DMS53 treated with DMSO at 0.1 percent for 48 hours (cell line): ENCODE data around the gene HERC2.
"Not testable (repeated sequence)": the region's sequence is repeated elsewhere in the genome, so short reads cannot be mapped to it uniquely, and the experiment has no call there.

Source experiments
- DNase-seq: peaks from one replicate; lab custom pipeline; 2025; ENCODE audit not compliant: unreplicated experiment; lab: John Stamatoyannopoulos, UW

HERC2 gene

DNA sequence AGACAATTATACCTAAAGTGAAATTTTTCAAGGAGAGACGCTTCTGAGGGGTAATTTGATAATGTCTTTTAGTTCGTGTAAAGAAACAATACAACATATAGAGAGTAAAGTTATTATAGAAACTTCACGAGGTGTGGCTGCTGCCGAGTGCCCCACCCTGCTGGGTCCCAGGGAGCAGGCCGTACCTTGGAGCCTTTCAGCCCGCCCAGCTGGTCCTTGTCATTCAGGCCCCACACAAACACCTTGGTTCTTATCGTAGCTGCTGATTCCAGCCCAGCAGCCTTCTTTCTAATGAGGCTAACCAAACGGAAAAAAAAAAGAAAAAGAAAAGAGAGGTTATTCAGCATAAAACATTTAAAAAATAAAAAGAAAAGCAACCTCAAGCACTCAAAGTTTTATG, 139.8 kb downstream of the HERC2 start:
- DNase-seq = no peak

DNA sequence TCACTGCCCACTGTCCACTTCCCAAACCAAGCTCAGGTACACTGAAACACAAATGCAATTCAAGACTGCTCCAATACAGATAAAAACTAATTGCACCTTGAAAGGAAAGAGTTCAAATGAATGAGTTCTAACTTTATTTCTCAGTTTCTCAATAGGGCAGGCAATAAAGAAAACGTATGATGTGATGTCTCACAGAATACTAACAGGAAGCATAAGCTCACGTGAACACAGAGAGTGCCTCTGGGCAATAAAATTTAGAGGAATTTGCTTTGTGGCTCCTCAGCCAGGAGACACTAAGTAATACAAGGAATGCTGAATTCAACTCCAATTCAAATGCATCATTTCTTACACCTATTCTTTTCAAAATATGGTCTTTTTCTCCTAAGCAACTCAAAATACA, 140.6 kb downstream of the HERC2 start:
- DNase-seq = no peak

DNA sequence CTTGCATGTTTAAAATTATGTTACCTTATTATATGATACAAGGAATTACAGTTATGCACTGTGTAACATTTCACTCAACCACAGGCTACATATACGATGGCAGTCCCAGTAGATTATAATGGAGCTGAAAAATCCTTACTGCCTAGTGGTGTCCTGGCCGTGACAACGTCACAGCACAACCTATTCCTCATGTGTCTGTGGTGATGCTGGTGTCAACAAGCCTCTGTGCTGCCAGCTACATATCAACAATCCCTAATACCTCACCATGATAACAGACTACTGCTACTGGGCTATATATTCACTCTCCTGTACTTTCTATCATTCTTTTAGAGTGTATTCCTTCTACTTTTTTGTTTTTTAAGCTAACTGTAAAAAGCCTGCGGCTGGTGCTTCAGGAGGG, 142.7 kb downstream of the HERC2 start:
- no peak for DNase-seq

DNA sequence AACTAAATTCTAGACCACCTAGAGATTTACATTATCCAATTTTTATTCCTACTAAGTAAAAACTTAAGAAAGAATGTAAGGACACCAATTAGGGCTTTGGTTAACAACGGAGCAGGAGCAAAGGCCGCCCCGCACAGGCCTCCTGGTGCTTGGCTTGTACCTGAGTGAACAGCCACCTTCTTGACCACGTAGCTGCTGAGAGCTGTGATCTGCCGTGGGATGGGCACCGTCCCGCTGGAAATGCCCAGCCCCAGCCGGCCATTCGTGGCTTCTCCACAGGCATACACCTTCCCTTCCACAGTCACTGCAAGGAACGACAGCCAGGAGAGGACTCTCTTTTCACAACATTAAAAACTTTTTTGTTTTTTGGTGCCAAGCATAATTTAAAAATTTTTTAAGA, 143.3 kb downstream of the HERC2 start:
- no peak for DNase-seq

DNA sequence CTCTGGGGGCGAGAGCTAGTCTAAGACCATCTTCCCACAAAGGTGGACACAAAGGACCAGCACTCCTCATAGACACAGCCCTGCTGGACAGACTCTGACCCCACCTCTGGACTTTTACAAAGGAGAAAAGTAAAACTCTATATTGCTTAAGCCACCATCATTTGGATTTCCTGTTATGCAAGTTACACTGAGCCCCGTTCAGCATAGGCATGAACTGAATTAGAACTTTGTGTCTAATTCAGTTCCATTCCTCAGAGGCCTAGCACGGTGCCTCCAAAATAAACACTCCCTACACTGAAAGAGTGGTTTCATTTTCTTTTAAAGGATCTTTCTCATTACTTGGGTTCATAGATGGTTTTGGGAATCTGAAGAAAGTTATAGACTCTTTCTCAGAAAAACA, 143.7 kb downstream of the HERC2 start:
- no peak for DNase-seq

DNA sequence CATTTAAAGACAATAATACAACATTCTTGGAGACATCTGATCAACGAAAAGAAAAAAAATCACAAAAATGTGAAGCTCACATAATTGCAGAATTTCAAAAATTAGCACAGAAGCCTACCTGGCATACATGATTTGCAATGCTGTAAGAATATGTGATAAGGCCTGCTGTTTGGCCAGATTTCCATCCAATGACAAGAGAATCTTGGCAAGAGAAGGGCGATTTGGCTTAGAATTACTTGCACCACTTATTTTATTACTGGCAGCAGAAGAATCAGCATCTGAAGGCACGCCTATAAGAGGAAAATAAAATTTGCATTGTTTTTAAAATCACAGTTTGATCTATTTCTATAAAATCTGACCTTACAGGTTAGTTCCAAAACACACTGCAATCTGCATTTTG, 152.6 kb downstream of the HERC2 start:
- DNase-seq = no peak

DNA sequence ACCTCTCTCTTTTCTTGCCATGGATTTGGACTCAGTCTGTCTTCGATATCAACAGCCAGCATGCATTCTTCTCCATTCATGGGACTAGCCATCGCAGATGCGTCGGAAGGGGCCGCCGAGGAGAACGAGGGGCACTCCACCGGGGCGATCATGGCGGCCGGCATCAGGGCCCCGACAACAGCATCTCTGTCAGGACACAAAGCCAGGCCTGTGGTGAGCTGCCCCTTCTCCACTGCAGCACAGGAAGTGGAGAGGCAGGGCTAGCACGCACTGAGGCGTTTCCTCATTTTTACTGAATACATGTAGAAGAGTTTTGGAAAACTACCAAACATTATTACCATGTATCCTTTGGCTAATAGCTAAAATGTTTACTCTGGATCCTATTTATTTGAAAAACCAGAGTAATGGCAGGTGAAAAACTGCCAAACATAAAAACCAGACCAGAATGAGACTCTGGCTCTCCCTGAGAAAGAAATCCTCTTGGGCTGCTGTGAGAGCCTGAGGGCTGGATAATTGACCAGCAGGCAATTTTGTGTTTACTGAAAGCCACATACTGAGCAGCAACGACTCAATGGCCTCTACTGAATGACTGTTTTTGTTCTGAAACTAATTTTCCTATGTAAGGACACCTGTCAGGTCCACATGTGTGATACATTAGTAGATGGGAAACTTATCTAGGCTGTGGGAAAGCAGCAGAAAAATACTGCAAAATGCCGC, 153.4 kb downstream of the HERC2 start:
- DNase-seq = not testable (repeated sequence)

DNA sequence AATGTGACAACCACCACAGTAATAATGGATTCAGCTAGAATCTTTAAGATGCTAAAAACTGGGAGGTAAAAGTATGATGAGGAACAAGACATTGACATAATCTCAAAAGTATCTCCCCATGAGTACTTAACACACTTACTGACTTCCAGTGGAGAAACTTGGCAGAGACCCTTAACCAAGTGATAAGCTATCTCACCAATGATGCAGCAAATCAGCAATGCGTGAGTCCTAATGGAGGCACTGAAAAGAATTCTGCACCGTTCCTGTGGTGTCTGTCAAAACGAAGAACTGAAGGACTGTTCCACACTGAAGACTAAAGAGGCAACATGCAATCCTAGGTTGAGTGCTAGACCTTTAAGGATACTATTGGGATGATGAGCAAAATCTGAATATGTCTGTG, 154.9 kb downstream of the HERC2 start:
- no peak for DNase-seq

DNA sequence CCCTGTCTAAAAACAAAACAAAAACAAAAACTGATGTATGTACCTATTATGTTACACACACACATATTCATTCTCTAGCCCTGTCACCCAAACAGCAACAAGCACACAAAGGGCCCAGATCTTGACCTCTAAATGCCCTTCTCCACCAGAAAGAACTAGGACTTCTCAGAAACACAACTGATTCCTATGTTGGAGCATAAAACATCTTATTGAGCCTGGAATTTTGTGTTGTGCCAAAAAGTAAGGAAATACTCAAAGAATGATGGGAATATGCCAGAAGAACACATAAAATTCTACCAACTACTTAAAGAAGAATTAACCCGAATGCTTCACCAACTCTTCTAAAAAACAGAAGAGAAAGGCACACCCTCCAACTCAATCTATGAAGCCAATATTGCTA, 156.2 kb downstream of the HERC2 start:
- DNase-seq = no peak

DNA sequence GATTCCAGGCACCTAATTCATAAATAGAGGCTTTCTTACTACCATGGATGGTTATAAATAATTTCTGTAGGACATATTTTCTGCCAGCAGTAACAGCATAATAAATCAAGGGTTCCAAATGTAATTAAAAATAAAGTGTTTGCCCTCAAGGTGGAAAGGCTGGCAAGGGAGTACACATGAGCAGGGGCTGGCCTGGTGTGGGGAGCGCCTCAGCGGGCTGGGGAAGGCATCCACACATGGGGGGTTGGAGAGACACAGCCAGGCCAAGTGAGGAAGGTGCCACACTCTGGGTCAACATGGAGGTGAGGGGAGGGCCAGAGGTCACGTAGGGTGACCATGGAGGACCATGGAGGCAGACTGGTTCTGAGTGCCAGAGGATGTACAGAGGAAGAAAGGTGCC, 157.1 kb downstream of the HERC2 start:
- DNase-seq = no peak

DNA sequence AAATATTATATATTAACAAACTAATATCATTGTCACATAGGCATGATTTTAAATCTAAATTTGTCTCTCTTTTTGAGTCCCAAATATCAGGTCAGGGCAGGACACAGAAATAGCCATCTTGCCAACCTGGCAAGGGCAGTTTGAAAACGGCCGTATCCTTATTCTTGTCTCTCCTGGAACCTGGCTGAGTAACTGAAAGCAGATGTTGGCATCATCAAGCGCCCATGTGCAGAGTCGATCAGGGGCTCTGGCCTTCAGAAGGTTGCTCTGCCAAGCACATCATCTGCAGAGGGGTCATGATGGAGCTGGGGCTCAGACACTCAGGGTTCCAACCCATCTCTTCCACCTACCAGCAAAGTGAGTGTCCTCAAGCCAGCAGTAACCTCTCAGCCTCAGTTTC, 167.7 kb downstream of the HERC2 start:
- no peak for DNase-seq

DNA sequence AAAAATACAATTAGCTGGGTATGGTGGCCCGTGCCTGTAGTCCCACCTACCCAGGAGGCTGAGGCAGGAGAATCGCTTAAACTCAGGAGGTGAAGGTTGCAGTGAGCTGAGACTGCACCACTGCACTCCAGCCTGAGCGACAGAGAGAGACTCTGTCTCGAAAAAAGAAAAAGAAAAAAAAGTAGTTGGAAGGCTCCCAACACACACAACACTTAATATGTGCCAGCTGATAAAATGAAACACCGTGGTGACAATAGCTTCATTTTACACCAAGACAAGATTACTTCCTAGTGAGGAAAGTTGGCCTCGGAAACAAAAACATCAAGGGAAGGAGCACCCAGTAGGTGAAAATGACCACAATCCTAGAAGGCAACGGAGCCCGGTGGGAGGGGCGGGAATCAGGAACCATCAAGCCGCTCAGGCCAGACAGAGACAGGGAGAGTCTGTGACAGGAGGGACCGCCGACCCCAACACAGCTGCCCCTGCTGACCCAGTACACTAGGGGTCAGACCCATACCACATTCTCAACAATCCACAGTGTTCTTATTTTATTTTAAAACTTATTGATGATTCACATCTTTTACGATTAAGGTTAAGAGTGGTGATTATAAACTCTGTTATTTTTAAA, 168.4 kb downstream of the HERC2 start:
- DNase-seq = no peak

DNA sequence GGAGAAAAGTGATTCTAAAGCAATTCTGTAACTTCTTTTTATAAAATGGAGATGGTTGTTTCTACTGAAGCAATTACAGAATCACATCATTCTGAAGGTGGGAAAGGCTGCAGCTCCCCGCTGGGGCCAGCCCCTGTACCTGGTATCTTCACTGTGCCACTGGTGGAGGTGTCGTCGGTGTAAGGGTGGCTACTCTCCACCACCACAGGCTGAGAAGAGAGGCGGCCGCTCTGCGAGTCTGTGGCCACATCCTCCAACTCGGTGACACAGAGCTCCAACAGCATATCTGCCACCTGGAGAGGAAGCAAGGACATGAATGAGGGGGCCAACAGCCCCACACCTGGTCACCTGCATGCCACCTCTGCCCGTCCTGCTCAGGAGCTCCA, 169.4 kb downstream of the HERC2 start:
- not testable (repeated sequence) for DNase-seq

DNA sequence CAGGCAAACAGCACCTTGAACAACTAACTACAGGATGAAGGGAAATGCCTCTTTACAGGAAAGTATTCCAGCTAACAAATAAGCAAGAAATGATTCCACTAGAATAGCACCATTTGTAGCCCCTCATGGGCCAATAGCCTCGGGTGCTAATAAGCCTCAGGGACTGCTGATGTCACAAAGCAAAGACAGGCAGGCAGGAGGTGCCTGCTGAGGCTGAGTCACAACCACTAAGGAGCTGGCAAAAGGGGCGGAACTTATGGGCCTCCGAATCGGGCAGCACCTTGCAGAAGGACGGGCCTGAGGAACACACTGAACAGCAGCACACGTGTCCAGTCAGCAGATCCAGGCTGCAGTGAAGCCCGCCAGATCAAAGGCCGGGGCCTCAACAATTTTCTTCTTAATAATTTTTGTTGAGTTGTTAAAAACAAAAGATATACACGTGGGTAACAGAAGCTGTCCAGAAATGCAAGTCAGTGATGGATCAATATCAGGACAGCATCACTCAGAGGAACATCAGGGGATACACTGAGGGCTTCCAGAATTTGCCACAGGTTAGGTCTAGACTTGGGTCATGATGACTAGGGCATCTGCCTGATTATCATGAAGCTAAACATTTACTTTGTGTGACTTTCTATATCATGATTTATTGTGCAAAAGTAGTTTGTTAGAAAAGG, 170.0 kb downstream of the HERC2 start:
- DNase-seq = not testable (repeated sequence)

DNA sequence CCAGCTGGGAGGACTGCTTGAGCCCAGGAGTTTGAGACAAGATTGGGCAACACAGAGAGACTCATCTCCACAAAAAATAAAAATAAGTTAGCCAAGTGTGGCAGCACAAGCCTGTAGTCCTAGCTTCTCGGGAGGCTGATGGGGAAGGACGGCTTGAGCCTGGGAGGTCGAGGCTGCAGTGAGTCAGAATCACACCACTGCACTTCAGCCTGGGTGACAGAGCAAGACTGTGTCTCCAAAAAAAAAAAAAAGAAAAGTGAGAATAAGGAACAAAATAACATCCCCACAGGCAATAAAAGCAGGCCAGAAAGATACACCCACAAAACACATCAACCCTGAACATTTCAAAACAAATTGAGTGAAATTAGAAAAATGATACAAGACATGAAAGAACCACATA, 174.2 kb downstream of the HERC2 start:
- no peak for DNase-seq

DNA sequence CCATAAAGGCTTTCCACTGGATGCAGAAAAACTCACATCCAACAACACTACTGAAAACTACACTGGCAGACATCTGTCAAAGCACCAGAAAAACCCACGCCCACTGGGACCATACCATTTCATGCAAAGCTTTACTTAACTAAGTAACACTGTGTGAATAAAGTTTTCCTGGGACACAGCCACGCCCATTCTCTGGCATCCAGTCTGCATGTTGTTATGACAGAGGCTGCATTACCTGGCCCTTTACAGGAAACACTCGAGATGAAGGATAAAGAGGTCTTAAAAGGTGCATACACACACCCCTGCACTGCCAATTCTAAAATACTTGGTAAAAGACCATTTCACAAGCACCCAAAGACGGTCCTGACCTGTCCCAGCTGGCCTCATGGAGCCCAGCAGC, 176.6 kb downstream of the HERC2 start:
- not testable (repeated sequence) for DNase-seq

DNA sequence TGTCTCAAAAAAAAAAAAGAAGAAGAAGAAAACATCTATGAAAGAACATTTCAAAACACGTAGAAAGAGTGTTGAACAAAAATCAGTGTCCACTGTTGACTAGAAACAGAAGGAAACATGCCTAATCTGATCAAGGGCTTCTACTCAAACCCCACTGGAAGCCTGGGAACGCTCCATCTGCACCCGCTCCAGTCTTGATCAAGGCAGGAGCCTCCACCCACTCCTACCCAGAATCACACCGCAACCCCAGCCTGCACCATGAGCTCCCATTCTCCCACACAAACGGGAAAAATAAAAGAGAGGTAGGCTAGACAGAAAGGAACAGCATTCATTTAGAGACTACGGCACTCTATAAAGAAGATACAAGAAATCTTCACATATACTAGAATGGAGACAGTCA, 181.9 kb downstream of the HERC2 start:
- DNase-seq = no peak

DNA sequence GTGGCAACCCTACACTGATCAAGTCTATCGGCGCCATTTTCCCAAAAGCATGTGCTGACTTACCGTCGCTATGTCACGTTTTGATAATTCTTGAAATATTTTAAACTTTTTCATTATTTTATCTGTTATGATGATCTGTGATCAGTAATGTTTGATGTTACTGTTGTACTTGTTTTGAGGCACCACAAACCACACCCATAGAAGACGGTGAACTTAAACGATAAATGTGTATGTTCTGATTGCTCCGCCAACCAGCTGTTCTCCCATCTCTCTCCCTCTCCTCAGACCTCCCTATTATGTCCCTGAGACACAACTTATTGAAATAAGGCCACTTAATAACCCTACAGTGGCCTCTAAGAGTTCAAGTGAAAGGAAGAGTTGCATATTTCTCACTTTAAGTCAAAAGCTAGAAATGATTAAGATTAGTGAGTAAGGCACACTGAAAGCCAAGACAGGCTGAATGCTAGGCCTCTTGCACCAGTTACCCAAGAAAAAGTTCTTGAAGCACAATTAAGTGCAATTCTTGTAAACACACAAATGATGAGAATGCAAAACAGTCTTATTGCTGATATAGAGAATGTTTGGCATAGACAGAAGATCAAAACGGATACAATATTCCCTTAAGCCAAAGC, 184.5 kb downstream of the HERC2 start:
- not testable (repeated sequence) for DNase-seq

DNA sequence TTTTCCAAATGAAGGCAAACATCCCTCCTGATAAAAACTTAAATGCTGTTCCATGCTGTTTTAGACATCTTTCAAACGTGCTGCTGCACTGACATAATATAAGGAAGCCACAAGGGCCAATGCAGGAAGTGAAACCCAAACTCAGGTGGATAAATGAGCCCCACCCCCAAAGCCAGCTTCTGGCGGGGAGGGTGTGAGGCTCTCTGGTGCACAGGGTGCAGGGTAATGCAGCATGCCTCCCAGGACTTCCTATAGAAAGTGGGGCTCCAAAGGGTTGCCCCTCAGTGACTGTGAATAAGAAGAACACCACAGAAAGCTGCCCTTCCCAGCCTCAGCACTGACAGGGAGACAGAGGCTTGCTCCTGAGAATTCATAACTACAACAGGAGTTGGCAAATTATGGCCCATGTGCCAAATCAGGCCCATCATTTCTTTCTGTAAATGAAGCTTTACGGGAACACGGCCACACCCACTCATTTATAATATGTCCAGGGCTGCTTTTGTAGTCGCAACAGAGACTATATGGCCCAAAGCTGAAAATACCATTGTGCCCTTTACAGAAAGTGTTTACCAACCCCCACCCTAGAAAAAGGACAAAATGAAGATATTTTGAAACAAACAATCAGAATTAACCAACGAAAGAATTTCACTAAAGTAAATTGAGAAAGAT, 185.6 kb downstream of the HERC2 start:
- not testable (repeated sequence) for DNase-seq

DNA sequence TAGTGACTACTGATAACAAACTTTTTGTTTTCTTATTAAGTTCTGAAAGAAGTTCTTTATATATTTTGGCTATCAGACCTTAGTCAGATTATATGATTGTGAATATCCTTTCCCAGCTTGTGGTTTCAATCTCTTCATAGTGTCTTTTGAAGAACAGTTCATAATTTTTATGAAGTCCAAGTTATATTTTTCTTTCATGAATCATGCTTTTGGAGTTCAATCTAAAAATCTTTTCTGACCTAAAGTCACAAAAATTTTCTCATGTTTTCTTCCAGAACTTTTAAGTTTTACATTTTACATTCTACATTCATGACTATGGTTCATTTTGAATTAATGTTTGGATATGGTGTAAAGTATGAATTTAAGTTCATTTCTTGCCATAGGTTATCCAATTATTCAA, 188.7 kb downstream of the HERC2 start:
- DNase-seq = no peak

DNA sequence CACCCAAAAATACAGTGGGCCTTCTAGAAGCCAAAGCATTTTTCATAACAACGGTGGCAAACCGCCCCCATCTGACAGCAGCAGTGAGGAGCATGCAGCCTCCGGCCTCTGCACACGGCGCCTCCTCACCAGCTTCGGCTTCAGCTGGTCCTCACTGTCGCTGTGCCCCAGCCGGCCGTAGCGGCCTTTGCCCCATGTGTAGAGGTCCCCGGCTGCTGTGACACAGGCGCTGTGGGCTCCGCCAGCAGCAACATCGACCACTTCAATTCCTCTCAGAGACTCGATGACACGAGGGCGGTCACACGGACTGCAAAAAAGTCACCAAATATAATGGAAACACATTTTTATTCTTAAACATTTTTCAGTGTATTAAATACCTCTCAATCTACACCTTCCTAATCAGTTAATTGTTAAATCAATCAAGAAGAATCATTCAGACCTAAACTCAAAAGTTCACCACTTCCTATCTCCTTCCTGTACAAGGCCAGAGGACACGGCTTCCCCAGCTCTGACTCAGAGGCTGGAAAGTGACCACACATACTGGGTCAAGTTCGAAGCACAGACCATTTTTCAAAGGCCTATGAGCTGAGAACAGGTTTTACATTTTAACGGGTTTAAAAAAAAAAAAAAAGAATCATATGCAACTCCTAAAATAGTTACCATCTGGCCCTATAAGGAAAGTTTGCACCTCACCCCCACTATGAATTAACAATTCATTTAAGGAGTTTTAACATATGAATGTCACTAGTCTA, 189.3 kb downstream of the HERC2 start:
- no peak for DNase-seq
